ENCODE results near the gene USP6. TPM values are rescaled to one million over a fixed set of nuclear protein-coding genes. Genes with fewer than 3 reads are reported as not detected.

The USP6 gene
- total and polyA plus RNA-seq, 2 experiments from 2014 or later = 0.07 to 0.11 TPM

- no peak for DNase-seq (ENCODE audit: low spot score)
- no peak overlapping the region for H3K27ac ChIP-seq
- peaks cover 5% of the 10 kb centered on the region for H3K4me1 ChIP-seq (ENCODE audit: insufficient read depth)
- H3K4me2 ChIP-seq = peak overlapping the region; percentile 67
- no peak overlapping the region for H3K4me3 ChIP-seq
- WGBS (ENCODE audit: low lambda C conversion rate, missing lambda C conversion rate) = 81% methylated on average over 14 of the region's 14 CpGs
- no peaks in the 10 kb centered on the region for H3K9me3 ChIP-seq (ENCODE audit: low read depth)
- no peaks in the 10 kb centered on the region for H3K36me3 ChIP-seq (replicated peaks; ENCODE audit: insufficient read depth, low read depth)
- H3K9me2 ChIP-seq (replicated peaks; ENCODE audit: insufficient read depth) = no peaks in the 10 kb centered on the region
- H3K27me3 ChIP-seq = no peaks in the 10 kb centered on the region
- no peaks in the 10 kb centered on the region for H4K20me1 ChIP-seq (ENCODE audit: insufficient read depth, poor library complexity, severe bottlenecking)
- H2AFZ ChIP-seq = no peak overlapping the region
- no peaks in the 10 kb centered on the region for H3K79me2 ChIP-seq
- TF ChIP-seq EZH2phosphoT487 (IDR thresholded peaks at IDR 0.05; ENCODE audit: low read depth, severe bottlenecking, unreplicated experiment) (no peak), EZH2 (IDR thresholded peaks at IDR 0.05; ENCODE audit: borderline replicate concordance) (no peak), CTCF (IDR thresholded peaks at IDR 0.05; ENCODE audit: poor library complexity) (no peak)
Measured at GRCh38 chr17:5077781-5078105, 38.1 kb upstream of the USP6 start.

GRCh38 chr17:5078106-5079028, 37.5 kb upstream of the USP6 start, which contains the start of gene ZFP3:
TSS of gene ZFP3 (plus strand) at chr17:5078467. CDS start at chr17:5091505, 13,038 bp downstream.
- Histone ChIP-seq H4K20me1 (ENCODE audit: insufficient read depth, poor library complexity, severe bottlenecking) (no peaks in the 10 kb centered on the region), H3K9me2 (replicated peaks; ENCODE audit: insufficient read depth) (no peaks in the 10 kb centered on the region), H3K4me2 (peak within 1 kb of the TSS; percentile 67), H3K4me3 (no peak within 1 kb of the TSS), H3K36me3 (replicated peaks; ENCODE audit: insufficient read depth, low read depth) (no peaks in the 10 kb centered on the region), H3K4me1 (ENCODE audit: insufficient read depth) (peaks cover 5% of the 10 kb centered on the region), H3K27me3 (no peaks in the 10 kb centered on the region), H3K79me2 (no peaks in the 10 kb centered on the region), H3K9me3 (ENCODE audit: low read depth) (no peaks in the 10 kb centered on the region), H2AFZ (no peak within 1 kb of the TSS), H3K27ac (no peak within 1 kb of the TSS)
- WGBS (ENCODE audit: low lambda C conversion rate, missing lambda C conversion rate) = 61% methylated on average over 68 of the region's 75 CpGs
- TF ChIP-seq EZH2phosphoT487 (IDR thresholded peaks at IDR 0.05; ENCODE audit: low read depth, severe bottlenecking, unreplicated experiment) (no peak), CTCF (IDR thresholded peaks at IDR 0.05; ENCODE audit: poor library complexity) (no peak), EZH2 (IDR thresholded peaks at IDR 0.05; ENCODE audit: borderline replicate concordance) (no peak)
- peak; percentile 19 for DNase-seq (ENCODE audit: low spot score)

GRCh38 chr17:5080591-5080990, 35.2 kb upstream of the USP6 start:
- H3K4me1 ChIP-seq (ENCODE audit: insufficient read depth) = peaks cover 2% of the 10 kb centered on the region
- H3K27ac ChIP-seq = no peak overlapping the region
- DNase-seq (ENCODE audit: low spot score) = no peak
- no peak overlapping the region for H3K4me2 ChIP-seq
- H3K36me3 ChIP-seq (replicated peaks; ENCODE audit: insufficient read depth, low read depth) = no peaks in the 10 kb centered on the region
- no peaks in the 10 kb centered on the region for H3K79me2 ChIP-seq
- no peaks in the 10 kb centered on the region for H4K20me1 ChIP-seq (ENCODE audit: insufficient read depth, poor library complexity, severe bottlenecking)
- H3K27me3 ChIP-seq = no peaks in the 10 kb centered on the region
- TF ChIP-seq EZH2 (IDR thresholded peaks at IDR 0.05; ENCODE audit: borderline replicate concordance) (no peak), EZH2phosphoT487 (IDR thresholded peaks at IDR 0.05; ENCODE audit: low read depth, severe bottlenecking, unreplicated experiment) (no peak), CTCF (IDR thresholded peaks at IDR 0.05; ENCODE audit: poor library complexity) (no peak)
- no peaks in the 10 kb centered on the region for H3K9me2 ChIP-seq (replicated peaks; ENCODE audit: insufficient read depth)
- no peak overlapping the region for H2AFZ ChIP-seq
- 84% methylated on average over 3 of the region's 3 CpGs for WGBS (ENCODE audit: low lambda C conversion rate, missing lambda C conversion rate)
- no peak overlapping the region for H3K4me3 ChIP-seq
- H3K9me3 ChIP-seq (ENCODE audit: low read depth) = no peaks in the 10 kb centered on the region

Data from hepatocyte (in vitro differentiated cells).